ENCODE data around the gene PRKCD. TPM values are rescaled to one million over a fixed set of nuclear protein-coding genes. Genes with fewer than 3 reads are reported as not detected.

The PRKCD gene
- total RNA-seq, 1 donor from 2014 or later, result 9.9 TPM

GRCh38 chr3:53139906-53140846 is 20.8 kb upstream of the PRKCD start:
- no peak overlapping the region for H3K4me3 Mint-ChIP-seq (ENCODE audit: unreplicated experiment)
- no peaks in the 10 kb centered on the region for H3K9me3 Mint-ChIP-seq (ENCODE audit: unreplicated experiment)
- H3K27ac Mint-ChIP-seq (ENCODE audit: unreplicated experiment), result no peak overlapping the region
- no peaks in the 10 kb centered on the region for H3K36me3 Mint-ChIP-seq (ENCODE audit: low read depth, unreplicated experiment)
- peaks cover 14% of the 10 kb centered on the region for H3K27me3 Mint-ChIP-seq (ENCODE audit: unreplicated experiment)
- DNase-seq (ENCODE audit: low spot score), result no peak
- TF ChIP-seq CTCF (IDR thresholded peaks at IDR 0.05; ENCODE audit: unreplicated experiment), result no peak
- no peaks in the 10 kb centered on the region for H3K4me1 Mint-ChIP-seq (ENCODE audit: unreplicated experiment)

- no peak overlapping the region for H3K27ac Mint-ChIP-seq (ENCODE audit: unreplicated experiment)
- H3K9me3 Mint-ChIP-seq (ENCODE audit: unreplicated experiment), result no peaks in the 10 kb centered on the region
- no peak for DNase-seq (ENCODE audit: low spot score)
- H3K36me3 Mint-ChIP-seq (ENCODE audit: low read depth, unreplicated experiment), result no peaks in the 10 kb centered on the region
- H3K4me3 Mint-ChIP-seq (ENCODE audit: unreplicated experiment), result no peak overlapping the region
- no peaks in the 10 kb centered on the region for H3K4me1 Mint-ChIP-seq (ENCODE audit: unreplicated experiment)
- peaks cover 14% of the 10 kb centered on the region for H3K27me3 Mint-ChIP-seq (ENCODE audit: unreplicated experiment)
- TF ChIP-seq CTCF (IDR thresholded peaks at IDR 0.05; ENCODE audit: unreplicated experiment), result no peak
Observed at GRCh38 chr3:53140847-53141845, 19.9 kb upstream of the PRKCD start.

DNA sequence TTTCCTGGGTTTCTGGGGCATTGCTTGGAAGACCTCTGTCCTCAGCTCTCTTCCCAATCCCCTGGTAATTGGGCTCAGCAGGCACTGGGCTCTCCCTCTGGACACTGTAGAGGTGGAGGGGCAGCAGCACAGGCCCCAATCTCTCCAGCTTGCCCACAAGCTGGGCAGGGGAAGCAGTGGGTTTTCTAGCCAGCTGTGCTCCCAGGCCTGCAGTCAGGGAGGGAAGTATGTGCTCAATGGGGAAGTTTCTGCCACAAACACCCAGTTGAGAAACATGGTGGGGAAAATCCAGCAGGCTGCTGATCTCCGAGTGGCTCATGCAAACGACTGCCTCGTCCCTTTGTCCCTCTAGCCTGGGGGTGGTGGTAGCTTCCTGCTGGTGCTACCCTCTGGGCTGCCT is 18.0 kb upstream of the PRKCD start:
- no peaks in the 10 kb centered on the region for H3K36me3 Mint-ChIP-seq (ENCODE audit: low read depth, unreplicated experiment)
- TF ChIP-seq CTCF (IDR thresholded peaks at IDR 0.05; ENCODE audit: unreplicated experiment), result no peak
- DNase-seq (ENCODE audit: low spot score), result no peak
- H3K27ac Mint-ChIP-seq (ENCODE audit: unreplicated experiment), result no peak overlapping the region
- H3K4me1 Mint-ChIP-seq (ENCODE audit: unreplicated experiment), result no peaks in the 10 kb centered on the region
- no peak overlapping the region for H3K4me3 Mint-ChIP-seq (ENCODE audit: unreplicated experiment)
- no peaks in the 10 kb centered on the region for H3K9me3 Mint-ChIP-seq (ENCODE audit: unreplicated experiment)
- H3K27me3 Mint-ChIP-seq (ENCODE audit: unreplicated experiment), result peaks cover 14% of the 10 kb centered on the region

GRCh38 chr3:53144446-53144845 is 16.6 kb upstream of the PRKCD start:
- no peak overlapping the region for H3K27ac Mint-ChIP-seq (ENCODE audit: unreplicated experiment)
- no peak for TF ChIP-seq CTCF (IDR thresholded peaks at IDR 0.05; ENCODE audit: unreplicated experiment)
- H3K27me3 Mint-ChIP-seq (ENCODE audit: unreplicated experiment), result peaks cover 10% of the 10 kb centered on the region
- H3K4me3 Mint-ChIP-seq (ENCODE audit: unreplicated experiment), result no peak overlapping the region
- no peaks in the 10 kb centered on the region for H3K36me3 Mint-ChIP-seq (ENCODE audit: low read depth, unreplicated experiment)
- DNase-seq (ENCODE audit: low spot score), result no peak
- no peaks in the 10 kb centered on the region for H3K9me3 Mint-ChIP-seq (ENCODE audit: unreplicated experiment)
- H3K4me1 Mint-ChIP-seq (ENCODE audit: unreplicated experiment), result no peaks in the 10 kb centered on the region

All from endothelial cell (in vitro differentiated cells).